PFSK-1 (cell line): ENCODE measurements around the gene DCAF15.

ENCODE experiments used
- FOXP2 ChIP-seq: optimal IDR thresholded peaks from 2 replicates; pipeline ENCODE3; 2011; ENCODE audit warnings: borderline replicate concordance, control low read depth, inconsistent platforms; ENCODE audit not compliant: insufficient read depth; ENCODE audit errors: extremely low read length, extremely low read depth
- POLR2AphosphoS5 ChIP-seq: IDR thresholded peaks from 2 replicates; pipeline ENCODE4 v1.6.1; 2012; ENCODE audit warnings: low read depth, mild to moderate bottlenecking, control low read depth, low read length, moderate library complexity
- REST ChIP-seq, 2 experiments: IDR thresholded peaks; 2 replicates each; pipeline versions ENCODE4 v1.6.1 to v1.8.0; 2011 to 2012; ENCODE audit warnings: low read depth in 2 of 2, low read length in 2 of 2, control low read depth in 1 of 2, inconsistent platforms in 1 of 2, mild to moderate bottlenecking in 1 of 2, moderate library complexity in 1 of 2; ENCODE audit not compliant: insufficient read depth in 1 of 2
- SIN3A ChIP-seq: IDR thresholded peaks from 2 replicates; pipeline ENCODE4 v1.6.1; 2012; ENCODE audit warnings: mild to moderate bottlenecking, low read length, moderate library complexity, borderline replicate concordance; ENCODE audit not compliant: insufficient read depth
- TAF1 ChIP-seq: IDR thresholded peaks from 2 replicates; pipeline ENCODE4 v1.6.1; 2012; ENCODE audit warnings: low read length, control low read depth, borderline replicate concordance; ENCODE audit not compliant: insufficient read depth

Gene DCAF15

GRCh38 chr19:13906910-13907309 lies 45.4 kb upstream of the DCAF15 start:
- TF ChIP-seq REST (IDR thresholded peaks at IDR 0.05; ENCODE audit: insufficient read depth in 1 of 2, low read depth in 2 of 2, low read length in 2 of 2) (no peak), SIN3A (no peak), FOXP2 (no peak), POLR2AphosphoS5 (no peak), TAF1 (no peak)

GRCh38 chr19:13908674-13909073 lies 43.6 kb upstream of the DCAF15 start:
- TF ChIP-seq TAF1 (no peak), SIN3A (no peak)

- TF ChIP-seq TAF1 (no peak), SIN3A (no peak), REST (IDR thresholded peaks at IDR 0.05; ENCODE audit: insufficient read depth in 1 of 2, low read depth in 2 of 2, low read length in 2 of 2) (no peak), FOXP2 (no peak), POLR2AphosphoS5 (no peak)
These were observed 42.9 kb upstream of the DCAF15 start for GRCh38 chr19:13909430-13909829.

GRCh38 chr19:13913352-13913751 lies 39.0 kb upstream of the DCAF15 start:
- no peak for TF ChIP-seq POLR2AphosphoS5

- TF ChIP-seq SIN3A, result no peak
These were observed 37.5 kb upstream of the DCAF15 start for GRCh38 chr19:13914777-13915176.

GRCh38 chr19:13917888-13918406 lies 34.4 kb upstream of the DCAF15 start:
- no peak for TF ChIP-seq REST (IDR thresholded peaks at IDR 0.05; ENCODE audit: insufficient read depth in 1 of 2, low read depth in 2 of 2, low read length in 2 of 2)
- TF ChIP-seq FOXP2, result no peak
- no peak for TF ChIP-seq TAF1
- no peak for TF ChIP-seq POLR2AphosphoS5
- no peak for TF ChIP-seq SIN3A

GRCh38 chr19:13918726-13919411 lies 33.4 kb upstream of the DCAF15 start:
- no peak for TF ChIP-seq POLR2AphosphoS5
- no peak for TF ChIP-seq REST (IDR thresholded peaks at IDR 0.05; ENCODE audit: insufficient read depth in 1 of 2, low read depth in 2 of 2, low read length in 2 of 2)
- TF ChIP-seq SIN3A, result no peak
- no peak for TF ChIP-seq FOXP2
- TF ChIP-seq TAF1, result no peak
